Activated CD4-positive, alpha-beta T cell treated with anti-CD3 and anti-CD28 coated beads, Interleukin-2, amount 50 U/mL, for 4 hours (primary cell): Measurements from ENCODE around the gene MAN1C1.
"Not testable (repeated sequence)": the region's sequence is repeated elsewhere in the genome, so short reads cannot be mapped to it uniquely, and the experiment has no call there.

Experiments used
- DNase-seq, 2 experiments: peaks; one replicate each; pipeline ENCODE4 v3.0.0-alpha.2; 2020

Gene MAN1C1

GRCh38 chr1:25636141-25636540 lies 19.6 kb downstream of the MAN1C1 start:
- not testable (repeated sequence) for DNase-seq

GRCh38 chr1:25640646-25641328 lies 24.2 kb downstream of the MAN1C1 start:
- DNase-seq, result no peak

- no peak for DNase-seq
These were observed 24.7 kb downstream of the MAN1C1 start for GRCh38 chr1:25641329-25641725.

- no peak for DNase-seq
These were observed 25.5 kb downstream of the MAN1C1 start for GRCh38 chr1:25641931-25642573.

- peak; percentile 59 to 60 for DNase-seq
These were observed 26.1 kb downstream of the MAN1C1 start for GRCh38 chr1:25642574-25643108.

- no peak for DNase-seq
These were observed 27.3 kb downstream of the MAN1C1 start for GRCh38 chr1:25643929-25644328.

GRCh38 chr1:25644962-25645361 lies 28.4 kb downstream of the MAN1C1 start:
- DNase-seq, result no peak

GRCh38 chr1:25645637-25646400 lies 29.2 kb downstream of the MAN1C1 start:
- DNase-seq, result no peak

- no peak for DNase-seq
These were observed 30.5 kb downstream of the MAN1C1 start for GRCh38 chr1:25647106-25647505.

- no peak for DNase-seq
These were observed 31.3 kb downstream of the MAN1C1 start for GRCh38 chr1:25647863-25648262.

GRCh38 chr1:25648681-25649440 lies 32.3 kb downstream of the MAN1C1 start:
- DNase-seq, result no peak

GRCh38 chr1:25649505-25650288 lies 33.1 kb downstream of the MAN1C1 start:
- DNase-seq, result no peak

GRCh38 chr1:25650289-25650576 lies 33.6 kb downstream of the MAN1C1 start:
- DNase-seq, result no peak

GRCh38 chr1:25651036-25651640 lies 34.5 kb downstream of the MAN1C1 start:
- no peak for DNase-seq

GRCh38 chr1:25651824-25652741 lies 35.5 kb downstream of the MAN1C1 start:
- no peak for DNase-seq

- no peak for DNase-seq
These were observed 37.0 kb downstream of the MAN1C1 start for GRCh38 chr1:25653558-25653957.

- DNase-seq, result no peak
These were observed 37.6 kb downstream of the MAN1C1 start for GRCh38 chr1:25654109-25654660.

- DNase-seq, result no peak
These were observed 40.7 kb downstream of the MAN1C1 start for GRCh38 chr1:25657121-25657882.
